ENCODE measurements around the gene SLC7A9.
"Not testable (repeated sequence)": the region's sequence is repeated elsewhere in the genome, so short reads cannot be mapped to it uniquely, and the experiment has no call there.

Gene SLC7A9

GRCh38 chr19:32881766-32882165 lies 12.2 kb upstream of the SLC7A9 start:
- DNase-seq, result no peak

- DNase-seq, result no peak
Measured at GRCh38 chr19:32880622-32881021, 11.1 kb upstream of the SLC7A9 start.

- no peak for DNase-seq
Measured at GRCh38 chr19:32879741-32880140, 10.2 kb upstream of the SLC7A9 start.

GRCh38 chr19:32878988-32879387 lies 9.4 kb upstream of the SLC7A9 start:
- DNase-seq, result no peak

GRCh38 chr19:32877977-32878745 lies 8.6 kb upstream of the SLC7A9 start:
- no peak for DNase-seq

- no peak for DNase-seq
Measured at GRCh38 chr19:32877323-32877912, 7.9 kb upstream of the SLC7A9 start.

GRCh38 chr19:32876919-32877285 lies 7.3 kb upstream of the SLC7A9 start:
- DNase-seq, result no peak

GRCh38 chr19:32876236-32876918 lies 6.8 kb upstream of the SLC7A9 start:
- DNase-seq, result no peak

GRCh38 chr19:32875428-32875827 lies 5.9 kb upstream of the SLC7A9 start:
- no peak for DNase-seq

- DNase-seq, result no peak
Measured at GRCh38 chr19:32874605-32875004, 5.0 kb upstream of the SLC7A9 start.

GRCh38 chr19:32873247-32873959 lies 3.8 kb upstream of the SLC7A9 start:
- DNase-seq, result no peak

GRCh38 chr19:32872391-32872790 lies 2.8 kb upstream of the SLC7A9 start:
- no peak for DNase-seq

GRCh38 chr19:32870981-32871451 lies 1.4 kb upstream of the SLC7A9 start:
- DNase-seq, result no peak

GRCh38 chr19:32869966-32870573 lies 503 bp upstream of the SLC7A9 start:
- DNase-seq, result no peak

- no peak for DNase-seq
Measured at GRCh38 chr19:32868206-32868950, 1.2 kb downstream of the SLC7A9 start.

- DNase-seq, result not testable (repeated sequence)
Measured at GRCh38 chr19:32867436-32867835, 2.1 kb downstream of the SLC7A9 start.

- no peak for DNase-seq
Measured at GRCh38 chr19:32866564-32867265, 2.9 kb downstream of the SLC7A9 start.

- no peak for DNase-seq
Measured at GRCh38 chr19:32866061-32866460, 3.5 kb downstream of the SLC7A9 start.

- no peak for DNase-seq
Measured at GRCh38 chr19:32865326-32865725, 4.2 kb downstream of the SLC7A9 start.

GRCh38 chr19:32864318-32865007 lies 5.1 kb downstream of the SLC7A9 start:
- no peak for DNase-seq

- DNase-seq, result no peak
Measured at GRCh38 chr19:32863841-32864240, 5.7 kb downstream of the SLC7A9 start.

All from NCI-H1436 (cell line).